Measurements from ENCODE around the gene ADAMTSL1. TPM values are rescaled to one million over a fixed set of nuclear protein-coding genes. Genes with fewer than 3 reads are reported as not detected.

ADAMTSL1 gene
- total and polyA plus RNA-seq, 12 donors, result 0.37 to 5.2 (median 1.9) TPM

GRCh38 chr9:18788256-18788655 is 314.3 kb downstream of the ADAMTSL1 start:
- Histone ChIP-seq H3K4me1 (peaks cover 3 to 62% (median 34%) of the 10 kb centered on the region in 9 donors), H3K36me3 (no peaks in the 10 kb centered on the region), H3K4me3 (no peak overlapping the region), H3K9me3 (no peaks in the 10 kb centered on the region), H3K27me3 (no peaks in the 10 kb centered on the region), H3K27ac (peak overlapping the region in 7 of 10 donors; percentile 73 to 91 (median 80))
- WGBS, 2 donors, result 83 to 86% methylated on average over 10 of the region's 10 CpGs
- TF ChIP-seq CTCF (IDR thresholded peaks at IDR 0.05), result no peak
- ATAC-seq, result no peak
- DNase-seq, result no peak
- intact Hi-C loops (cut with DNase I), result loop anchor here in 2 of 10 donors (5.0 to 10.0 kb wide), 2 partner anchors 67 to 161 kb away; no protein-coding TSS in a partner anchor

- WGBS, 2 donors, result 91 to 93% methylated on average over 5 of the region's 5 CpGs
- no peaks in the 10 kb centered on the region for H3K36me3 ChIP-seq
- H3K27me3 ChIP-seq, result no peaks in the 10 kb centered on the region
- no peak overlapping the region for H3K27ac ChIP-seq
- intact Hi-C loops (cut with DNase I), result no loop called here
- no peaks in the 10 kb centered on the region for H3K9me3 ChIP-seq
- DNase-seq, result no peak
- no peak overlapping the region for H3K4me3 ChIP-seq
- no peak for ATAC-seq
- peak in 2 of 9 donors; percentile 7 to 9 for TF ChIP-seq CTCF (IDR thresholded peaks at IDR 0.05)
- peaks cover 3 to 45% (median 27%) of the 10 kb centered on the region in 9 donors for H3K4me1 ChIP-seq
Observed at GRCh38 chr9:18791074-18791473, 317.1 kb downstream of the ADAMTSL1 start.

GRCh38 chr9:18793122-18793521 is 319.2 kb downstream of the ADAMTSL1 start:
- Histone ChIP-seq H3K27ac (no peak overlapping the region), H3K36me3 (no peaks in the 10 kb centered on the region), H3K4me3 (no peak overlapping the region), H3K27me3 (no peaks in the 10 kb centered on the region), H3K4me1 (peaks cover 0 to 37% (median 9%) of the 10 kb centered on the region in 9 donors), H3K9me3 (no peaks in the 10 kb centered on the region)
- WGBS, 2 donors, result 41 to 45% methylated on average over 2 of the region's 2 CpGs
- intact Hi-C loops (cut with DNase I), result no loop called here
- TF ChIP-seq CTCF (IDR thresholded peaks at IDR 0.05), result no peak
- ATAC-seq, result no peak
- no peak for DNase-seq

GRCh38 chr9:18795947-18796671 is 322.2 kb downstream of the ADAMTSL1 start:
- no peaks in the 10 kb centered on the region for H3K36me3 ChIP-seq
- WGBS, 2 donors, result 61 to 67% methylated on average over 5 of the region's 5 CpGs
- intact Hi-C loops (cut with DNase I), result no loop called here
- no peaks in the 10 kb centered on the region for H3K9me3 ChIP-seq
- peaks cover 0 to 25% (median 4%) of the 10 kb centered on the region in 9 donors for H3K4me1 ChIP-seq
- no peak for TF ChIP-seq CTCF (IDR thresholded peaks at IDR 0.05)
- H3K4me3 ChIP-seq, result no peak overlapping the region
- DNase-seq (no peak), ATAC-seq (peak in 5 of 8 donors; percentile 32 to 69 (median 40))
- no peak overlapping the region for H3K27ac ChIP-seq
- no peaks in the 10 kb centered on the region for H3K27me3 ChIP-seq
